ENCODE results near the gene CABLES1.

- no peak for TF ChIP-seq RXRA (IDR thresholded peaks at IDR 0.05; ENCODE audit: borderline replicate concordance, low read depth)
- TF ChIP-seq JUND (IDR thresholded peaks at IDR 0.05), result no peak
- no peak for TF ChIP-seq PBX3 (IDR thresholded peaks at IDR 0.05)
- no peak for TF ChIP-seq ELF1 (IDR thresholded peaks at IDR 0.05)
- no peak for TF ChIP-seq IRF3 (IDR thresholded peaks at IDR 0.05; ENCODE audit: low read depth, low read length)
- TF ChIP-seq MAX (IDR thresholded peaks at IDR 0.05; ENCODE audit: low read depth), result no peak
- TF ChIP-seq CTCF (IDR thresholded peaks at IDR 0.05), result no peak
- no peak for TF ChIP-seq EP300 (IDR thresholded peaks at IDR 0.05; ENCODE audit: borderline replicate concordance in 1 of 2, low read depth in 1 of 2, low read length in 1 of 2)
Observed at GRCh38 chr18:23235860-23236259, 100.6 kb downstream of the CABLES1 start.
